Dedifferentiated amniotic fluid mesenchymal stem cell (primary cell): ENCODE data around the gene PRPSAP1.
A peak's percentile ranks its signal among the peaks of the same experiment; 100 is the strongest.

ENCODE experiments used
- DNase-seq: peaks from one replicate; pipeline ENCODE4 v3.0.0-alpha.2; 2016; ENCODE audit errors: extremely low spot score

PRPSAP1 gene

DNA sequence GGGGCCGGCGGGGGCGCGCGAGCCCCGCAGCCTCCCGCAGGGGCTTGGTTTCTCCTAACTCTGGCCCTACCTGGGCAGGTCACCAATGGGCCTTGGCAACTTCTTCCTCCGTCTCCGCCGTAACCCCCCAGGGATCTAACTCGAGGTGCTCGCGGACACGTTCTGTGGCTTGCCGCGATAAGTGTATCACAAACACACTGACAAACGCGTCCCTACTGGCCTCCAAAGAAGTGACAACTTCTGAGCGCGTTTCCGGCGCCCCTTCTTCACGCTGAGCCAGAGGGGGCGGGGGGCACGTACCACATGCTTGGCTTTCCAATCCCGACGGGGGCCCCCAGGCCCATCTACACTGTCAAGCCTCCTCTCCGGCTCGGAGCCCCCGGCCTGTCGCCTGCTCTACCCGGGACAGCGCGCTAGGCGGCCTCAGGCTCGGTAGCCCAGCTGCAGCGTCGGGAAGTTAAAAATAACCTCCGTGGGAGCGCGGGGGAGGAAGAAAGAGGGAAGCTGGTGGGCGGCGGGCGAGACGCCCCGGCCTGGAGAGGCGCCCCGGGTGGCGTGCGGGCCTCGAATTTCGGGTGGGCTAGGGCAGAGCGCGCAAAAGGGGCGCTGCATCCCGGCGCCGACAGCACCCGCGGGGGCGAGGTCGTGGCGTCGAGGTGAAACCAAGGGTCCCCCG lies 30.0 kb upstream of the PRPSAP1 start:
- peak; percentile 27 for DNase-seq

DNA sequence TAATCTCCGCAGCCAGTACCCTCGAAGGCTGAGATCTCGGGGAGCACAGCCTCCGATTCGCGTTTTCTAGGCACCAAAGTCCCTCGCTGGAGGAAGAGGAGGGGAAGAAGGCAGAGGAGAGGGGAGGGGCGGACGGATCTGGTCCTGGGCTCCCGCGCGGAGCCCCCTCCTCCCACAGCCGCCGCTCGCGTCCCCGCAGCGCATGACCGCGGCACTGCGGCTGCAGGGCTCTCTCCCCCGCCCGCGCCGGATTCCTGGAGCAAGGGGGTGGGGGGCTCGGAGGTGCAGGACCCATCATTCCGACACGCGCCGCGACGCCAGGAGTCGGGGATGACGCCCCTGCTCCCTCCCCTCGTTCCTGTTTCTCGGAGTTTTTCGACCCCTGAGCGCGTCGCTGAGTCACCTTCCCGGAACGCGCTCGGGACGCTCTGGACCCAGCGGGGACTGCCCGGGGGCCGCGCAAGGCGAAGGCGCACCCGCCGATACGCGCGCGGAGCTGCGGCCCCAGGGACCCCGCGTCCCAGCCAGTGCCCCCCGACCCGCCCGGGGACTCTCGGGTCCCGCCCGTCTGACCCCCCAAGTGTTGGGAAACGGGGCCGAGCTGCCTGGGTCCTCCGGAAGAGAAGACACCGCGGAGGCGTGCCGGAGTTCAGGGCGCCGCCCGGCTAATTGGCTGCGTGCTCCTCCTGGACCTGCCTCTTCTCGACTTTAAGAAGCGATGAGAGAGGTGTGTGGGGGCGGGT lies 29.3 kb upstream of the PRPSAP1 start:
- peak; percentile 16 for DNase-seq

GRCh38 chr17:76382351-76382802 lies 28.7 kb upstream of the PRPSAP1 start:
- DNase-seq, result no peak

GRCh38 chr17:76381633-76382350 lies 28.1 kb upstream of the PRPSAP1 start:
- no peak for DNase-seq

- no peak for DNase-seq
Measured at GRCh38 chr17:76379646-76380376, 26.1 kb upstream of the PRPSAP1 start.

GRCh38 chr17:76379275-76379641 lies 25.5 kb upstream of the PRPSAP1 start:
- no peak for DNase-seq

- no peak for DNase-seq
Measured at GRCh38 chr17:76378548-76379274, 25.0 kb upstream of the PRPSAP1 start.

GRCh38 chr17:76376318-76377133 lies 22.8 kb upstream of the PRPSAP1 start:
- no peak for DNase-seq

- peak; percentile 18 for DNase-seq
Measured at GRCh38 chr17:76371656-76372628, 18.2 kb upstream of the PRPSAP1 start.

DNA sequence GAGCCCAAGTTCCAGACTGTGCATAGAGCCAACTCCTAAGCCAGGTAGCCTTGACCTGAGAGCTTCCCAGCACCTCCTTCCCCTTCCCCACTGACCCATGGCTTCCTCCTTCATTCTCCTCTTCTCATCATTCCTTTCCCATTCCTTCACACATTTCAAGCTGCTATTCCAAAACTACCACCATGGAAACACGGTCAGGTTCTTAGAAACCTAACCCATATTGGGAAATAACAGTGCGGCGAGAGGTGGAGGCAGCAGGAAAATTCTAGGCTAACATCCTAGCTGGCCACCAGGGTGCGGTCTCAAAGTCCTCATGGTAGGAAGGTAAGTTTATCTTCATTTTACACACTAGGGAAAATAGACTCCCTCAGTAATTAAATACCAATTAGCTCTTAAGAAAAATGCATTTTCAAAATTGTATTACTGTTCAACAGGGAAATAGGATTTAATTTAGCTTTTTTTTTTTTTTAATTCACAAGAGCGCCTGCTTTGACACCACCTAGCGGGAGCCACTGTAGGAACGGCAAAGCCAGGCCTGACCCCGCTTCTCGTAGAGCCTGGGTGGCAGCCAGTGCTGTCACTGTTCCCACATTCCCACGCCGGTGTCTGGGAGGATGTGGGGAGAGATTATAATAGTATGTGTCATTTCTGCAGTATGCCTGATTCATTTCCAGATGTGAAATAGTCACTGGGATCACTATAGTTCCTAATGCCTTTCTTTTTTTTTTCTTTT lies 16.7 kb upstream of the PRPSAP1 start:
- DNase-seq, result peak; percentile 82

GRCh38 chr17:76369804-76370203 lies 16.1 kb upstream of the PRPSAP1 start:
- no peak for DNase-seq

DNA sequence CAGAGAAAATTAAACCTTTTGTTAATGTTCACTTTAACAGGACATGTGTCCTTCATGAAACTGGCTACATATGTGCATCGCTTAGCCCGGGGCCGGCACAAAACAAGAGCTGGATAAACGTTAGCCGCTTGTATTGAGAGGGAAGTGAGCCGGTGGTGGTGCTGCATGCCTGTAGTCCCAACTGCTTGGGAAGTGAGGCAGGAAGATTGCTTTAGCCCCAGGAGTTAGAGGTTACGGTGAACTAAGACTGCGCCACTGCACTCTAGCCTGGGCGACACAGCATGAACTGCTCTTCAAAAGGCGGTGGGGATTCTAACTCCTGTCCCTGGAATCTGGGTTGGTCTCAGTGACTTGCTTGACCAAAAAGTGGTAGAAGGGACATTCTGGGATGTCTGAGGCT lies 15.7 kb upstream of the PRPSAP1 start:
- DNase-seq, result no peak

DNA sequence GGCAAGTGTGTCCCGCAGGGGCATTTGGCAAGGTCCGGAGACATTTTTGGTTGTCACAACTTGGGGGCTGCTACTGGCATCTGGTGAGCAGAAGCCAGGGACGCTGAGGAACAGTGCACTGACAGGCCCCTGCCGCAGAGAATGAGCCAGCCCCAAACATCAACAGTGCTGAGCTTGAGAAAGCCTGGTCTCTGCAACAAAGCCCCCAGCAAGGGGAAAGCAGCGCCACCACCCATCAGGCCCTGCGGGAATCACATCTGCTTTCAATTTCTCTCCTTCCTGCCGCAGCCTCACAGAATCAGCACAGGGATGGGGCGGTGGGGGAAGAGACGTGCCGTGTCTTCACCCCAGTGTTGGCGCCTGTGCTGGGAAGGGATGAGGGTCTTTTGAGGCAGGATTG lies 14.8 kb upstream of the PRPSAP1 start:
- DNase-seq, result no peak

GRCh38 chr17:76367642-76368041 lies 13.9 kb upstream of the PRPSAP1 start:
- DNase-seq, result no peak

DNA sequence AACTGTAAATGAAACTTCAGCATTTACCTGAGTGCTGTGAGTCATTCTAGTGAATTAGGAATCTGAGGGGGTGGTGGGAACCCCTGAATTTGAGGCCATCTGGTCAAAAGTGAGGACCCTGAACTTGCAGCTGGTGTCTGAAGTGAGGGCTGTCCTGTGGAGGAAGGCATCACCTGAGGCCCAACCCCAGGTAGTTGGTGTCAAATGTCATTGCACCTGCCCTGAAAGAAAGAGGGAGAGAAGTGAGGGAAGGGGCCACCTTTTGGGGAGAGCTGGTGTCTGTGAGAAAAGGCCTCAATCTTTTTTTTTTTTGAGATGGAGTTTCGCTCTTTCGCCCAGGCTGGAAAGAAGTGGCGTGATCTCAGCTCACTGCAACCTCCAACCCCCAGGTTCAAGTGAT lies 12.5 kb upstream of the PRPSAP1 start:
- DNase-seq, result no peak

DNA sequence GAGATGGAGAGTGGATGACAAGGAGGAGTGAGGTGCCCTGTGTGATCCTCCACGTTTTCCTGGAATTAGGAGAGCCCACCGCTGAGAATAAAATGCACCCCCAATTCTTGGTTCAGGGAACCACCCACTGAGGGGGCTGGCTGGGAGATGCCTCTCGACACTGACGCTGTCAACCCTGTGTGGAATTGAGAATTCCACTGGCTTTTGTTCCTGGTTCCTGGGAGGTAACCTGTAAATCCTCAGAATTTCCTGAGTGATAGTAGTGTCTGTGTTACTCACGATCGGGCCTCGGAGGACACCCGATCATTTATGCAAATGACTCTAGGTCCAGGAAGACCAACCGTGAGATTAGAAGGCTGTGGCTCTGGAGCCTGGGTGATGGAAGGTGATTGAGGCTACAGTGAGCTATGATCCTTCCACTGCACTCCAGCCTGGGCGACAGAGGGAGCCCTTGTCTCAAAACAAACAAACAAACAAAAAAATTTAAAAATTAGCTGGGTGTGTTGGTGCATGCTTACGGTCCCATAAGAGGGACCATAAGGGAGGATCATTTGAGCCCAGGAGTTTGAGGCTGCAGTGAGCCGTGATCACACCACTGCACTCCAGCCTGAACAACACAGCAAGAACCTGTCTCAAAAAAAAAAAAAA lies 11.7 kb upstream of the PRPSAP1 start:
- no peak for DNase-seq

DNA sequence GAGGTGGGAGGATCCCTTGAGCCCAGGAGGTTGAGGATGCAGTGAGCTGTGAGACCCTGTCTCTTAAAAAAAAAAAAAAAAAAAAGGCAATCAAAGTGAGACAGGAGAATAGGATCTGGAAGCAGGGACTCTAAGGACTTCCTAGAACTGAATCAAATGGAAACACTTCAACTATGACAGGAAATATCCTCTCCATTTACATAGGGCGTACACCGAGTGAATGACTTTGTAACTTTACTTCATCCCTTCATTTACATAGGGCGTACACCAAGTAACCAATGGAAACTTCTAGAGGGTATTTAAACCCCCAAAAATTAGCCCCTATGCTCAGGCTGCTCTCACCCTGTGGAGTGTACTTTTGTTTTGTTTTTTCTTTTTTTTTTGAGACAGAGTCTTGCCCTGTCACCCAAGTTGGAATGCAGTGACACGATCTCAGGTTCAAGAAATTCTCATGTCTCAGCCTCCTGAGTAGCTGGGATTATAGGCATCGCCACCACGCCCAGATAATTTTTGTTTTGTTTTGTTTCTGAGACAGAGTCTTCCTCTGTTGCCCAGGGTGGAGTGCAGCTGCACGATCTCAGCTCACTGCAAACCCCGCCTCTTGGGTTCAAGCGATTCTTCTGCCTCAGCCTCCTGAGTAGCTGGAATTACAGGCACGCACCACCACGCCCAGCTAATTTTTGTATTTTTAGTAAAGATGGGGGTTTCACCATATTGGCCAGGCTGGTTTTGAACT lies 9.6 kb upstream of the PRPSAP1 start:
- no peak for DNase-seq
